GM21360 (cell line): ENCODE results near the gene TXNDC15.

Experiments used
- ATAC-seq: cut with Tn5 transposase; IDR thresholded peaks from one replicate; pipeline ENCODE4 v1.9.1; 2021; ENCODE audit warnings: mild to moderate bottlenecking, moderate library complexity; ENCODE audit not compliant: unreplicated experiment

The TXNDC15 gene

GRCh38 chr5:134917070-134917815 lies 43.1 kb downstream of the TXNDC15 start:
- ATAC-seq = no peak

- no peak for ATAC-seq
Measured at GRCh38 chr5:134918861-134919260, 44.7 kb downstream of the TXNDC15 start.

GRCh38 chr5:134920848-134921575 lies 46.8 kb downstream of the TXNDC15 start:
- no peak for ATAC-seq

- no peak for ATAC-seq
Measured at GRCh38 chr5:134932508-134932907, 58.3 kb downstream of the TXNDC15 start.

- no peak for ATAC-seq
Measured at GRCh38 chr5:134934202-134934601, 60.0 kb downstream of the TXNDC15 start.

- ATAC-seq = no peak
Measured at GRCh38 chr5:134935711-134936602, 61.8 kb downstream of the TXNDC15 start.

- ATAC-seq = no peak
Measured at GRCh38 chr5:134937526-134937925, 63.4 kb downstream of the TXNDC15 start.

- no peak for ATAC-seq
Measured at GRCh38 chr5:134938030-134938429, 63.9 kb downstream of the TXNDC15 start.

GRCh38 chr5:134939500-134939899 lies 65.3 kb downstream of the TXNDC15 start:
- ATAC-seq = no peak

GRCh38 chr5:134943547-134943946 lies 69.4 kb downstream of the TXNDC15 start:
- ATAC-seq = no peak

GRCh38 chr5:134944630-134945029 lies 70.5 kb downstream of the TXNDC15 start:
- no peak for ATAC-seq

GRCh38 chr5:134945041-134945440 lies 70.9 kb downstream of the TXNDC15 start:
- no peak for ATAC-seq

GRCh38 chr5:134948911-134949310 lies 74.7 kb downstream of the TXNDC15 start:
- no peak for ATAC-seq

- ATAC-seq = no peak
Measured at GRCh38 chr5:134949316-134949715, 75.1 kb downstream of the TXNDC15 start.
